Mesodermal cell (in vitro differentiated cells): Measurements from ENCODE around the gene DUS2.
A peak's percentile ranks its signal among the peaks of the same experiment; 100 is the strongest.
"Not testable (repeated sequence)": the region's sequence is repeated elsewhere in the genome, so short reads cannot be mapped to it uniquely, and the experiment has no call there.

ENCODE experiments used
- H3K27ac ChIP-seq: 2 replicates; pipeline ENCODE4 v1.7.0; 2013; ENCODE audit warnings: mild to moderate bottlenecking, low read depth, low read length, moderate library complexity; ENCODE audit not compliant: severe bottlenecking
- H3K36me3 ChIP-seq: 2 replicates; pipeline ENCODE4 v1.7.1; 2013; ENCODE audit warnings: mild to moderate bottlenecking, low read length, moderate library complexity; ENCODE audit not compliant: control insufficient read depth, insufficient read depth
- H3K4me1 ChIP-seq: one replicate; pipeline ENCODE4 v1.7.1; 2013; ENCODE audit warnings: mild to moderate bottlenecking, low read length; ENCODE audit not compliant: insufficient read depth, control insufficient read depth, poor library complexity, severe bottlenecking
- H3K4me3 ChIP-seq: 2 replicates; pipeline ENCODE4 v1.7.0; 2013; ENCODE audit warnings: low read length, control low read depth, mild to moderate bottlenecking; ENCODE audit not compliant: insufficient read depth, poor library complexity, severe bottlenecking; ENCODE audit errors: extremely low read depth
- H3K9me3 ChIP-seq: 2 replicates; pipeline ENCODE4 v1.7.1; 2013; ENCODE audit warnings: mild to moderate bottlenecking, low read length, moderate library complexity; ENCODE audit not compliant: control insufficient read depth
- WGBS, 2 experiments: methylation state at CpG; one replicate each; pipeline ENCODE4 v1.1.5; 2013; ENCODE audit warnings: missing lambda C conversion rate in 2 of 2; ENCODE audit not compliant: insufficient coverage in 2 of 2; 5-methylcytosine and 5-hydroxymethylcytosine counted together

DUS2 gene

GRCh38 chr16:68113765-68114240 is 90.7 kb downstream of the DUS2 start:
- no peak overlapping the region for H3K27ac ChIP-seq
- 96 to 99% methylated on average over 10 to 12 of the region's 12 CpGs for WGBS, 2 experiments
- H3K9me3 ChIP-seq: peaks cover 9% of the 10 kb centered on the region
- H3K4me1 ChIP-seq: no peaks in the 10 kb centered on the region
- no peaks in the 10 kb centered on the region for H3K36me3 ChIP-seq
- no peak overlapping the region for H3K4me3 ChIP-seq

GRCh38 chr16:68114939-68115338 is 91.9 kb downstream of the DUS2 start:
- H3K9me3 ChIP-seq, H3K4me1 ChIP-seq, H3K36me3 ChIP-seq, H3K4me3 ChIP-seq, H3K27ac ChIP-seq: not testable (repeated sequence)
- WGBS, 2 experiments: 88 to 90% methylated on average over 6 to 7 of the region's 8 CpGs

DNA sequence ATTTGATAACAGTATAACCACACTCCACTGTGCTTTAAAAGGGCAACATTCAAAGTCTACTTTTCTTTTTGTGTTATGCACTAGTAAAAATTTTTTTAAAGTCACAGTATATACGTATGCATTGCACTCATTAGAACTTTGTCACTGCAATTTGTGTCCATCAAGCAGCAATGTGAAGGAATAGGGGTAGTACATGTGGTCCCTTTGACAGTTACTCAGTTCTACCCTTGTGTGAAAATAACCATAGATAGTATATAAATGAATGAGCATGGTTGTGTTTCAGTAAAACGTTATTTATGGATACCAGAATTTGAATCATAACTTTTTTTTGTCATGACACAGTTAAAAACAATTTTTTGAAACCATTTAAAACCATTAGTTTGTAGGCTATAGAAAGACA is 92.8 kb downstream of the DUS2 start:
- Histone ChIP-seq H3K9me3 (no peaks in the 10 kb centered on the region), H3K4me1 (no peaks in the 10 kb centered on the region), H3K36me3 (no peaks in the 10 kb centered on the region), H3K4me3 (no peak overlapping the region), H3K27ac (no peak overlapping the region)
- no CpG with 5 or more reads among the region's 2 CpGs for whole genome bisulfite sequencing, 2 experiments

DNA sequence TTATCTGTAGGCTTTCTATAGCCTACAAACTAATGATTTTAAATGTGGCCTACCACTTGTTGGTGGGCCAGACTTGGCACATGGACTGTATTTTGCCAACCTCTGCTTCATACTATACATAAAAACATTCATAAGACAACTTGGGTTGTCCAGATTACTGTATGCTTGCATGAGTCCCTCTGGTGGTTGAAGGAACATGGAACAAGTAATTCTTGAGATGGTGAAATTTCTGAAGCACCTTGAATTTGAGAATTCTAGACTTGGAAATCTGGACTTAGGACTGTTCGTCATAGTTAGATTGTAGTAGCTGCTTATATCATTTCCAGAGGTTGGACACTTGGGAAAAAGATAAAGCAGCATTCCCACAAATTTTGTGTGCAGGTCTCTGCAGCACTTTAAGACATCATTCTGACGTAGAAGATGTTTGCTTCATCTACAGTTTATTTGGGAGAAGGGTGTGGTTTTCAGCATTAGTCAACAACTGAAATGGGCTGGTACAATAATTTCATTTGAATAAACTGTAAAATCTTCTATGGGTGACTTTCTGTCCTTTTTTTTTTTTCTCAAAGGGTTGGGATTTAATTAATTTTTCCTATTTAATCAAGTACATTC is 93.3 kb downstream of the DUS2 start:
- 100% methylated on average over 1 to 2 of the region's 2 CpGs for WGBS, 2 experiments

DNA sequence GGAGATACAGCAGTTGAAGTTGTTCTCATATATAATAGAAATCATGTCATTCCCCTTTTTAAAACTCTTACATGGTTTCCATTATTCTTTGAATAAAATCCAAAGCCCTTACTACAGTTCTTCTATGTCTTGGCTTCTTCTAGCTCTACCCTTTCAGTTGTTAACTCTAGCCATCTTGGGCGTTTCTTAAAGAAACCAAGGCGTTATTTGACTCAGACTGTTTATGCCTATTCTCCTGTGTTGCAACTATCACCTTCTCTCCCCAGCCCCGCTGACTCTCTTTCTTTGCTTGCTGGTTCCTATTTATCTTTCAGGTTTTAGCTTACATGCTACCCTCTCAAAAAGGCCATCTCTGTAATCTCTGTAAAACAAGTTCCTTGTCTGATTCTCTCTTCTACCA is 94.8 kb downstream of the DUS2 start:
- Histone ChIP-seq H3K4me1 (no peaks in the 10 kb centered on the region), H3K36me3 (no peaks in the 10 kb centered on the region), H3K9me3 (no peaks in the 10 kb centered on the region), H3K4me3 (no peak overlapping the region), H3K27ac (no peak overlapping the region)
- 91 to 97% methylated on average over 3 of the region's 3 CpGs for WGBS, 2 experiments

More for the DNA sequence above, 93.3 kb downstream of the DUS2 start:
- H3K9me3 ChIP-seq: no peaks in the 10 kb centered on the region
- H3K36me3 ChIP-seq: no peaks in the 10 kb centered on the region
- no peak overlapping the region for H3K27ac ChIP-seq
- no peaks in the 10 kb centered on the region for H3K4me1 ChIP-seq
- no peak overlapping the region for H3K4me3 ChIP-seq

- WGBS, 2 experiments: 93 to 100% methylated on average over 8 to 11 of the region's 13 CpGs
- not testable (repeated sequence) for H3K27ac ChIP-seq, H3K4me3 ChIP-seq, H3K36me3 ChIP-seq, H3K9me3 ChIP-seq, H3K4me1 ChIP-seq
Observed at GRCh38 chr16:68118954-68119353, 95.9 kb downstream of the DUS2 start.

- 79 to 86% methylated on average over 1 to 3 of the region's 5 CpGs for WGBS, 2 experiments
- not testable (repeated sequence) for H3K27ac ChIP-seq, H3K4me3 ChIP-seq, H3K9me3 ChIP-seq, H3K36me3 ChIP-seq, H3K4me1 ChIP-seq
Observed at GRCh38 chr16:68120496-68120895, 97.4 kb downstream of the DUS2 start.

DNA sequence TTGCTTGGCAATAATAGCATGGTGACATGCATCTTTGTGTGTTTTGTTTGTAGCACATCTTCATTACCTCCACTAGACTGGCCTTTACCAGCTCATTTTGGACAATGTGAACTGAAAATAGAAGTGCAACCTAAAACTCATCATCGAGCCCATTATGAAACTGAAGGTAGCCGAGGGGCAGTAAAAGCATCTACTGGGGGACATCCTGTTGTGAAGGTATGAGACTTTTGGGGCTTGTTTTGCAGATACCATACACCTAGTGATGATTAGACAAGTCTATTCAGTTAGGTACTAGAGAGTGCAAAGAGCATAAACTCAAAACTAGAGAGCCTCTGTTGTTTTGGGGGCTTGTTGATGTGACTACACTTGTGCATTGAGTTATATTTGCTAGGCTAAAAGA is 103.3 kb downstream of the DUS2 start:
- Histone ChIP-seq H3K4me1 (no peaks in the 10 kb centered on the region), H3K27ac (no peak overlapping the region), H3K36me3 (peaks cover 15% of the 10 kb centered on the region), H3K9me3 (no peaks in the 10 kb centered on the region), H3K4me3 (no peak overlapping the region)
- WGBS, 2 experiments: 80 to 100% methylated on average over 1 to 2 of the region's 2 CpGs

DNA sequence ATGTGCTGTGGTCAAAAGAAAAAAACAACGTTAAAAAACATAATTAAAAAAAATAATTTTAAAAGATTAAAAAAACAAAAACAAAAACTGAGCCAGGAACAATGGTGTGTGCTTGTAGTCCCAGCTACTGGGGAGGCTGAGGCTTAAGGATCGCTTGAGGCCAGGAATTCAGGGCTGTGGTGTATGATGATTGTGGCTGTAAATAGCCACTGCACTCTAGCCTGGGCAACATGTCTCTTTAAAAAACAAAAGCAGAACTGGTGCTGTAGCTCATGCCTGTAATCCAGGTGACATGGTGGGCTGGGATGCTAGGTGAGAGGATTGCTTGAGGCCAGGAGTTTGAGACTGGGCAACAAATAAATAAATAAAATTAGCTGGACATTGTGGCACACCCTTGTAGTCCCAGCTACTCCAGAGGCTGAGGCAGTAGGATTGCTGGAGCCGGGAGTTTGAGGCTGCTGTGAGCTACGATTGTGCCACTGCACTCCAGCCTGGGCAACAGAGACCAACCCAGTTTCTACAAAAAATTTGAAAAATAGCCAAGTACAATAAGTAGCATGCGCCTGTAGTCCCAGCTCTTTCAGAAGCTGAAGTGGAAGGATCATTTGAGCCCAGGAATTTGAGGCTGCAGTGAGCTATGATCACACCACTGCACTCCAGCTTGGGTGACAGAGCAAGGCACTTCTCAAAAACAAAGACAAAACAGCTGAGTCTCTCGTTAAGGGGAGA is 105.7 kb downstream of the DUS2 start:
- H3K27ac ChIP-seq: peak overlapping the region; percentile 26
- peaks cover 12% of the 10 kb centered on the region for H3K36me3 ChIP-seq
- no peaks in the 10 kb centered on the region for H3K9me3 ChIP-seq
- H3K4me1 ChIP-seq: no peaks in the 10 kb centered on the region
- WGBS, 2 experiments: 88 to 100% methylated on average over 2 to 4 of the region's 6 CpGs
- H3K4me3 ChIP-seq: no peak overlapping the region
